GM12873 (cell line): ENCODE data around the gene NPAS2.

Source experiments
- TF ChIP-seq, protein P1 (sequence below): IDR thresholded peaks from 2 replicates; pipeline ENCODE4 v1.5.1; 2012; ENCODE audit warnings: low read depth, mild to moderate bottlenecking, moderate library complexity, low read length, control low read depth; ENCODE audit not compliant: insufficient read depth; ENCODE audit errors: missing control alignments

The NPAS2 gene

DNA sequence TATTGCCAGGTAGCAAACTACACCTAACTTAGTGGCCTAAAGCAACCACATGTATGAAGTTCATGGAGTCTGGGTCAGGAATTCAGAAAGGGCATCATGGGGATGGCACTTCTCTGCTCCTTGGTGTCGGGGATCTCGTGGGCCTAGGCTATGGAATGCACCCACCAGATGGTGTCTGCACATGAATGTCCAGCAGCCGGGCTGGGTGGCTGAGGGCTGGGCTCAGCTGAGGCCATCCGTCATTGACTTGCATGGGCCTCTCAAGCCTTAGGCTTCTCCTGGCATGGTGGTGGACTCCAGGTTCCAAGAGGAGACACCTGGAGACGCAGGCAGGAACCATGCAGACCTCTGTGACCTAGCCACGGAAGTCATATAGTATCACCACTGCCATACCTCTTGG, 156.1 kb downstream of the NPAS2 start:
- TF ChIP-seq, protein P1, sequence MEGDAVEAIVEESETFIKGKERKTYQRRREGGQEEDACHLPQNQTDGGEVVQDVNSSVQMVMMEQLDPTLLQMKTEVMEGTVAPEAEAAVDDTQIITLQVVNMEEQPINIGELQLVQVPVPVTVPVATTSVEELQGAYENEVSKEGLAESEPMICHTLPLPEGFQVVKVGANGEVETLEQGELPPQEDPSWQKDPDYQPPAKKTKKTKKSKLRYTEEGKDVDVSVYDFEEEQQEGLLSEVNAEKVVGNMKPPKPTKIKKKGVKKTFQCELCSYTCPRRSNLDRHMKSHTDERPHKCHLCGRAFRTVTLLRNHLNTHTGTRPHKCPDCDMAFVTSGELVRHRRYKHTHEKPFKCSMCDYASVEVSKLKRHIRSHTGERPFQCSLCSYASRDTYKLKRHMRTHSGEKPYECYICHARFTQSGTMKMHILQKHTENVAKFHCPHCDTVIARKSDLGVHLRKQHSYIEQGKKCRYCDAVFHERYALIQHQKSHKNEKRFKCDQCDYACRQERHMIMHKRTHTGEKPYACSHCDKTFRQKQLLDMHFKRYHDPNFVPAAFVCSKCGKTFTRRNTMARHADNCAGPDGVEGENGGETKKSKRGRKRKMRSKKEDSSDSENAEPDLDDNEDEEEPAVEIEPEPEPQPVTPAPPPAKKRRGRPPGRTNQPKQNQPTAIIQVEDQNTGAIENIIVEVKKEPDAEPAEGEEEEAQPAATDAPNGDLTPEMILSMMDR: no peak

- TF ChIP-seq, protein P1: no peak
Measured at GRCh38 chr2:100976645-100977391, 156.9 kb downstream of the NPAS2 start.

GRCh38 chr2:100977511-100977910, 157.6 kb downstream of the NPAS2 start:
- TF ChIP-seq, protein P1: no peak

- TF ChIP-seq, protein P1: no peak
Measured at GRCh38 chr2:100978582-100979191, 158.7 kb downstream of the NPAS2 start.

GRCh38 chr2:100980046-100980445, 160.1 kb downstream of the NPAS2 start:
- TF ChIP-seq, protein P1: no peak

- TF ChIP-seq, protein P1: no peak
Measured at GRCh38 chr2:100981011-100981410, 161.1 kb downstream of the NPAS2 start.

DNA sequence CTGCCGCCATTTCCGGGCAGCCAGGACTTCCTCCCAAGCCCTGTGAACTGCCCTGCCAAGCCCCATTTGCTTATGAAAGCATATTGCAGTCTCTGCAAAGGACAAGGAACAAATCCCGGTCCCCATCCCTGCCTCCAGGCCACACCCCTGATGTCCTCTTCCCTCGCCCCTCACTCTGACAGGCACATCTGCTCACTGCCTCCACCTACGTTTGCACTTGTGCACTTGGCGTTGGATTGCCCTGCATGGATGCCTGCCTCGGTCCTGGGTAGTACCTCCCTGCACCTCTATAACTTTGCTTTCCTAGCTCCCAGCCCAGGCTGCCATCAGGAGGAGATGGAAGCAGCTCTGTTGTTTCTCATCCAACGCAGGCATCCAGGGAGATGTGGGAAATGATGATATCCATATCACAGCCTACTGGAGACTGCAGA, 162.5 kb downstream of the NPAS2 start:
- TF ChIP-seq, protein P1: no peak
